Measurements from ENCODE around the gene ULK1. TPM values are rescaled to one million over a fixed set of nuclear protein-coding genes. Genes with fewer than 3 reads are reported as not detected.
A peak's percentile ranks its signal among the peaks of the same experiment; 100 is the strongest.

ULK1 gene
- total RNA-seq, 4 donors from 2014 or later = 9.1 to 55.0 (median 19.5) TPM

- H3K27me3 ChIP-seq = no peaks in the 10 kb centered on the region
- no peaks in the 10 kb centered on the region for H3K9me3 ChIP-seq
- DNase-seq = no peak
- TF ChIP-seq CTCF (IDR thresholded peaks at IDR 0.05) (no peak), POLR2A (IDR thresholded peaks at IDR 0.05) (no peak)
- 67 to 76% methylated on average over 13 to 14 of the region's 30 CpGs for WGBS, 2 donors
- H3K27ac ChIP-seq = peak overlapping the region in 3 of 4 donors; percentile 16 to 66 (median 46)
- H3K4me3 ChIP-seq = peak overlapping the region in 1 of 4 donors; percentile 22
- intact Hi-C loops (cut with DNase I) = no loop called here
- peaks cover 0 to 35% (median 0%) of the 10 kb centered on the region in 3 donors for H3K36me3 ChIP-seq
- H3K4me1 ChIP-seq = peaks cover 32 to 86% (median 49%) of the 10 kb centered on the region in 3 donors
These were observed 7.3 kb downstream of the ULK1 start for GRCh38 chr12:131901431-131902331.

- intact Hi-C loops (cut with DNase I) = no loop called here
- Histone ChIP-seq H3K9me3 (no peaks in the 10 kb centered on the region), H3K4me3 (peak overlapping the region in 1 of 4 donors; percentile 22), H3K36me3 (peaks cover 0 to 36% (median 0%) of the 10 kb centered on the region in 3 donors), H3K27me3 (no peaks in the 10 kb centered on the region), H3K27ac (peak overlapping the region in 3 of 4 donors; percentile 16 to 66 (median 46)), H3K4me1 (peaks cover 23 to 77% (median 40%) of the 10 kb centered on the region in 3 donors)
- no peak for DNase-seq
- no peak for TF ChIP-seq CTCF (IDR thresholded peaks at IDR 0.05)
- TF ChIP-seq POLR2A (IDR thresholded peaks at IDR 0.05) = no peak
- WGBS, 2 donors = 82 to 86% methylated on average over 3 to 15 of the region's 25 CpGs
These were observed 8.2 kb downstream of the ULK1 start for GRCh38 chr12:131902332-131903241.

GRCh38 chr12:131903270-131904255, 9.1 kb downstream of the ULK1 start:
- DNase-seq = no peak
- intact Hi-C loops (cut with DNase I) = no loop called here
- peak overlapping the region in 1 of 4 donors; percentile 66 for H3K27ac ChIP-seq
- H3K4me3 ChIP-seq = no peak overlapping the region
- H3K36me3 ChIP-seq = peaks cover 3 to 37% (median 7%) of the 10 kb centered on the region in 3 donors
- 100% methylated on average over 1 to 3 of the region's 13 CpGs for WGBS, 2 donors
- no peaks in the 10 kb centered on the region for H3K9me3 ChIP-seq
- H3K4me1 ChIP-seq = peaks cover 23 to 67% (median 34%) of the 10 kb centered on the region in 3 donors
- TF ChIP-seq POLR2A (IDR thresholded peaks at IDR 0.05) (no peak), CTCF (IDR thresholded peaks at IDR 0.05) (no peak)
- H3K27me3 ChIP-seq = no peaks in the 10 kb centered on the region

GRCh38 chr12:131904346-131904745, 9.9 kb downstream of the ULK1 start:
- no CpG with 5 or more reads among the region's 5 CpGs for WGBS, 2 donors
- H3K36me3 ChIP-seq = peaks cover 11 to 41% (median 13%) of the 10 kb centered on the region in 3 donors
- no peak for DNase-seq
- peaks cover 23 to 62% (median 33%) of the 10 kb centered on the region in 3 donors for H3K4me1 ChIP-seq
- TF ChIP-seq POLR2A (IDR thresholded peaks at IDR 0.05) (no peak), CTCF (IDR thresholded peaks at IDR 0.05) (no peak)
- no peaks in the 10 kb centered on the region for H3K9me3 ChIP-seq
- no peak overlapping the region for H3K4me3 ChIP-seq
- no peaks in the 10 kb centered on the region for H3K27me3 ChIP-seq
- intact Hi-C loops (cut with DNase I) = no loop called here
- H3K27ac ChIP-seq = no peak overlapping the region

Measured in esophagus squamous epithelium (tissue), 5 donors.